ENCODE results near the gene NUP153.

The NUP153 gene

DNA sequence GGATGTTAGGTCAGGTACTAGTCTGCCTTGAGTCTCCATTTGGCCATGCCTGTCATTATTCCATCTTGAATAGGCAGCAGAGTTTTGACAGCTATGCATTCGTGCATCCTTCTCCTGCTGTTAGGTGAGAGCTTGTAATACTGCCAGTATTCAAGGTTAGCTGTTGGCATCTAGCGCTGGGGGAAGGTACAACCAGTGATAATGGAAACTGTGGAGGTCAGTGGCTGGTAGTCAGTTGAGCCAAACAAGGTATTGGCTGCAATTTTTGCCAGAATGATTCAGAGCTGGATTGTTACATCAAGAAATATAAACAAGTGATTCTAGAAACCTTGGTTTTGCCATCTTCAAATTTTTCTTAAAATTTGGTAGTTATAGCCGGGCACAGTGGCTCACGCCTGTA lies 100.1 kb downstream of the NUP153 start:
- H3K4me3 ChIP-seq (ENCODE audit: low read depth, low read length): no peak overlapping the region
- no peak for DNase-seq (ENCODE audit: low read depth)
- TF ChIP-seq MAX (IDR thresholded peaks at IDR 0.05; ENCODE audit: low read depth, low read length): no peak
- no peak for TF ChIP-seq CTCF (IDR thresholded peaks at IDR 0.05; ENCODE audit: low read depth, low read length)
- TF ChIP-seq MYC (IDR thresholded peaks at IDR 0.05; ENCODE audit: low read depth, low read length): no peak
- TF ChIP-seq POLR2A (IDR thresholded peaks at IDR 0.05; ENCODE audit: extremely low read depth, insufficient read length): no peak

- TF ChIP-seq CTCF (IDR thresholded peaks at IDR 0.05; ENCODE audit: low read depth, low read length): no peak
- no peak for DNase-seq (ENCODE audit: low read depth)
- H3K4me3 ChIP-seq (ENCODE audit: low read depth, low read length): no peak overlapping the region
These were observed 103.8 kb downstream of the NUP153 start for GRCh38 chr6:17602888-17603287.

GRCh38 chr6:17601386-17601703 lies 105.4 kb downstream of the NUP153 start:
- H3K4me3 ChIP-seq (ENCODE audit: low read depth, low read length): peak overlapping the region; percentile 71
- no peak for DNase-seq (ENCODE audit: low read depth)
- no peak for TF ChIP-seq MAX (IDR thresholded peaks at IDR 0.05; ENCODE audit: low read depth, low read length)
- no peak for TF ChIP-seq POLR2A (IDR thresholded peaks at IDR 0.05; ENCODE audit: extremely low read depth, insufficient read length)
- TF ChIP-seq MYC (IDR thresholded peaks at IDR 0.05; ENCODE audit: low read depth, low read length): no peak
- TF ChIP-seq CTCF (IDR thresholded peaks at IDR 0.05; ENCODE audit: low read depth, low read length): no peak

- TF ChIP-seq MAX (IDR thresholded peaks at IDR 0.05; ENCODE audit: low read depth, low read length) (peak; percentile 56), CTCF (IDR thresholded peaks at IDR 0.05; ENCODE audit: low read depth, low read length) (no peak), MYC (IDR thresholded peaks at IDR 0.05; ENCODE audit: low read depth, low read length) (no peak), POLR2A (IDR thresholded peaks at IDR 0.05; ENCODE audit: extremely low read depth, insufficient read length) (no peak)
- DNase-seq (ENCODE audit: low read depth): peak; percentile 75
- peak overlapping the region; percentile 71 for H3K4me3 ChIP-seq (ENCODE audit: low read depth, low read length)
These were observed 106.0 kb downstream of the NUP153 start for GRCh38 chr6:17600527-17601385.

DNA sequence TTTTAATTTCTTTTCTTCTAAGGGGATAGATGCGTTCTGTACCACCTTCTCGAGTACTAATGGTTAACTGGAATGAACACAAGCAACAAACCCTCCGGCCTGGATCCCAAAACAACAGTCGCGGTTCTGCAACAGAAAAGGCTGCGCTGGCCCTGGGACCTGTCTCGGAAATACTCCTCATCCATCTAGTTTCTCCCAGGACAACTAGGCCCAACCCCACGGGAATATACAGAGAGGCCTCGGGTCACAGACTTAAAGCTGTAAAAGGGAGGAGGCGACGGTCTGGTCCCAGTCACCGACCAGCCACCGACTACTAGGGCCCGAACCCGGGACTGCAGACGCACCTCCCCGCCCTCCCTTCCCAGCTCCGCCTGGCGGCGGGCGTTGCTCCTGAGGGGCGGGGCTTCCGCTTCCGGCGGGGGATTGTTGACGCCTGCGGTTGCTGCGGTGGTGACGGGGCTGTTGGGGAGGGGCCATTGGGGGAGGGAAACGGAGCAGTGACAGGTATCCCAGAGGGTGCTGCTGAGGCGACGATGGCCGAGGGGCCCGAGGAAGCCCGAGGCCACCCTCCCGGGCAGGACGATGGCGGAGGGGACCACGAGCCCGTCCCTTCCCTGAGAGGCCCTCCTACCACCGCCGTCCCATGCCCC lies 106.7 kb downstream of the NUP153 start, which contains the start of gene FAM8A1:
FAM8A1 (plus strand) TSS at position 426 of the 650 bp plus-strand sequence; CDS start at position 534, 108 bp downstream.
- peak; percentile 96 for DNase-seq (ENCODE audit: low read depth)
- TF ChIP-seq MAX (IDR thresholded peaks at IDR 0.05; ENCODE audit: low read depth, low read length) (0 out of 2 replicates have a peak, but pooled peaks have one; percentile 22), MYC (IDR thresholded peaks at IDR 0.05; ENCODE audit: low read depth, low read length) (no peak), POLR2A (IDR thresholded peaks at IDR 0.05; ENCODE audit: extremely low read depth, insufficient read length) (peak; percentile 69), CTCF (IDR thresholded peaks at IDR 0.05; ENCODE audit: low read depth, low read length) (no peak)
- peak within 1 kb of the TSS; percentile 71 for H3K4me3 ChIP-seq (ENCODE audit: low read depth, low read length)

All from NB4 (cell line).